Endothelial cell (in vitro differentiated cells): ENCODE measurements around the gene TBC1D1. TPM values are rescaled to one million over a fixed set of nuclear protein-coding genes. Genes with fewer than 3 reads are reported as not detected.

Experiments used
- DNase-seq: peaks from one replicate; pipeline ENCODE4 v3.0.0; 2021; ENCODE audit warnings: low spot score
- H3K27ac Mint-ChIP-seq: one replicate; pipeline ENCODE4 v1.8.0; 2021; ENCODE audit warnings: mixed read lengths, inconsistent platforms; ENCODE audit not compliant: unreplicated experiment
- H3K27me3 Mint-ChIP-seq: one replicate; pipeline ENCODE4 v1.8.0; 2021; ENCODE audit warnings: mild to moderate bottlenecking, moderate library complexity, mixed read lengths, inconsistent platforms; ENCODE audit not compliant: unreplicated experiment
- H3K36me3 Mint-ChIP-seq: one replicate; pipeline ENCODE4 v1.8.0; 2021; ENCODE audit warnings: mild to moderate bottlenecking, low read depth, mixed read lengths, inconsistent platforms; ENCODE audit not compliant: unreplicated experiment
- H3K4me1 Mint-ChIP-seq: one replicate; pipeline ENCODE4 v1.8.0; 2021; ENCODE audit warnings: mild to moderate bottlenecking, mixed read lengths, inconsistent platforms; ENCODE audit not compliant: unreplicated experiment
- H3K4me3 Mint-ChIP-seq: one replicate; pipeline ENCODE4 v1.8.0; 2021; ENCODE audit warnings: mild to moderate bottlenecking, mixed read lengths, inconsistent platforms; ENCODE audit not compliant: unreplicated experiment
- H3K9me3 Mint-ChIP-seq: one replicate; pipeline ENCODE4 v1.8.0; 2021; ENCODE audit warnings: mixed read lengths, inconsistent platforms; ENCODE audit not compliant: unreplicated experiment
- CTCF ChIP-seq: fragments of 200-600 bp; sonication (generic); IDR thresholded peaks from one replicate; pipeline ENCODE4 v1.5.0; 2021; ENCODE audit warnings: antibody characterized with exemption; ENCODE audit not compliant: unreplicated experiment
- total RNA-seq: library from RNA; stranded (reverse); fragmentation: NEBNext Ultra II Directional; extraction: Animal tissue kit (Norgen Biotek cat#: 25700); gene quantifications from one replicate; pipeline ENCODE4 v1.2.1, GENCODE V29; 2021; ENCODE audit not compliant: unreplicated experiment

The TBC1D1 gene
- total RNA-seq, 1 donor from 2014 or later = 139 TPM

GRCh38 chr4:38009421-38009820 lies 118.5 kb downstream of the TBC1D1 start:
- no peak overlapping the region for H3K27ac Mint-ChIP-seq
- TF ChIP-seq CTCF = no peak
- no peaks in the 10 kb centered on the region for H3K27me3 Mint-ChIP-seq
- H3K9me3 Mint-ChIP-seq = no peaks in the 10 kb centered on the region
- DNase-seq = no peak
- peaks cover 5% of the 10 kb centered on the region for H3K4me1 Mint-ChIP-seq
- no peak overlapping the region for H3K4me3 Mint-ChIP-seq
- H3K36me3 Mint-ChIP-seq = no peaks in the 10 kb centered on the region

- DNase-seq = no peak
- no peak overlapping the region for H3K27ac Mint-ChIP-seq
- H3K9me3 Mint-ChIP-seq = no peaks in the 10 kb centered on the region
- peaks cover 3% of the 10 kb centered on the region for H3K4me1 Mint-ChIP-seq
- peaks cover 2% of the 10 kb centered on the region for H3K36me3 Mint-ChIP-seq
- no peak for TF ChIP-seq CTCF
- H3K4me3 Mint-ChIP-seq = no peak overlapping the region
- no peaks in the 10 kb centered on the region for H3K27me3 Mint-ChIP-seq
Measured at GRCh38 chr4:38009949-38010348, 119.1 kb downstream of the TBC1D1 start.

- peaks cover 3% of the 10 kb centered on the region for H3K36me3 Mint-ChIP-seq
- no peak overlapping the region for H3K4me3 Mint-ChIP-seq
- DNase-seq = no peak
- H3K4me1 Mint-ChIP-seq = no peaks in the 10 kb centered on the region
- no peak for TF ChIP-seq CTCF
- no peak overlapping the region for H3K27ac Mint-ChIP-seq
- H3K27me3 Mint-ChIP-seq = no peaks in the 10 kb centered on the region
- H3K9me3 Mint-ChIP-seq = no peaks in the 10 kb centered on the region
Measured at GRCh38 chr4:38011511-38012162, 120.8 kb downstream of the TBC1D1 start.

GRCh38 chr4:38013461-38014366 lies 122.8 kb downstream of the TBC1D1 start:
- H3K27me3 Mint-ChIP-seq = no peaks in the 10 kb centered on the region
- H3K4me1 Mint-ChIP-seq = no peaks in the 10 kb centered on the region
- H3K27ac Mint-ChIP-seq = no peak overlapping the region
- no peaks in the 10 kb centered on the region for H3K9me3 Mint-ChIP-seq
- no peak for TF ChIP-seq CTCF
- H3K4me3 Mint-ChIP-seq = no peak overlapping the region
- peaks cover 3% of the 10 kb centered on the region for H3K36me3 Mint-ChIP-seq
- no peak for DNase-seq

GRCh38 chr4:38014421-38014852 lies 123.6 kb downstream of the TBC1D1 start:
- DNase-seq = no peak
- TF ChIP-seq CTCF = no peak
- H3K9me3 Mint-ChIP-seq = no peaks in the 10 kb centered on the region
- no peaks in the 10 kb centered on the region for H3K27me3 Mint-ChIP-seq
- peaks cover 3% of the 10 kb centered on the region for H3K36me3 Mint-ChIP-seq
- H3K4me3 Mint-ChIP-seq = no peak overlapping the region
- no peak overlapping the region for H3K27ac Mint-ChIP-seq
- no peaks in the 10 kb centered on the region for H3K4me1 Mint-ChIP-seq
